Muscle of leg (tissue), 11 donors: Measurements from ENCODE around the gene DLX3. TPM values are rescaled to one million over a fixed set of nuclear protein-coding genes. Genes with fewer than 3 reads are reported as not detected.

Source experiments
- DNase-seq: peaks from one replicate; pipeline ENCODE4 v3.0.0; 2013
- H3K27ac ChIP-seq: one replicate; pipeline ENCODE4 v1.5.1; 2013; ENCODE audit warnings: mild to moderate bottlenecking, low read length, control low read depth
- H3K27me3 ChIP-seq: one replicate; pipeline ENCODE4 v1.6.1; 2013; ENCODE audit warnings: low read length; ENCODE audit not compliant: control insufficient read depth, insufficient read depth
- H3K36me3 ChIP-seq: one replicate; pipeline ENCODE4 v1.6.1; 2013; ENCODE audit warnings: low read length; ENCODE audit not compliant: control insufficient read depth, insufficient read depth
- H3K4me1 ChIP-seq: one replicate; pipeline ENCODE4 v1.6.1; 2013; ENCODE audit warnings: low read length; ENCODE audit not compliant: control insufficient read depth, insufficient read depth
- H3K4me3 ChIP-seq: one replicate; pipeline ENCODE4 v1.5.1; 2013; ENCODE audit warnings: low read length, control low read depth
- H3K9me3 ChIP-seq: replicated peaks from 2 replicates; pipeline ENCODE4 v1.6.1; 2013; ENCODE audit warnings: low read depth, low read length; ENCODE audit not compliant: control insufficient read depth
- WGBS: methylation state at CpG from one replicate; pipeline ENCODE4 v1.1.5; 2013; ENCODE audit warnings: missing lambda C conversion rate; ENCODE audit not compliant: insufficient coverage; 5-methylcytosine and 5-hydroxymethylcytosine counted together
- polyA plus RNA-seq, 8 donors: library from polyadenylated mRNA; unstranded; fragments of 120-200 nt; gene quantifications; one replicate each; pipeline versions ENCODE4 v1.2.1 to v1.2.3, GENCODE V29; 2013; ENCODE audit warnings: inconsistent platforms in 1 of 8, low replicate concordance in 1 of 8; ENCODE audit not compliant: insufficient read length in 8 of 8, insufficient read depth in 1 of 8
- total RNA-seq: library from RNA; stranded (reverse); fragments of 120-200 nt; gene quantifications from one replicate; pipeline ENCODE4 v1.2.4, GENCODE V29; 2013

The DLX3 gene
- total and polyA plus RNA-seq, 9 donors = 0.06 to 1.1 (median 0.11) TPM; not detected in 4

DNA sequence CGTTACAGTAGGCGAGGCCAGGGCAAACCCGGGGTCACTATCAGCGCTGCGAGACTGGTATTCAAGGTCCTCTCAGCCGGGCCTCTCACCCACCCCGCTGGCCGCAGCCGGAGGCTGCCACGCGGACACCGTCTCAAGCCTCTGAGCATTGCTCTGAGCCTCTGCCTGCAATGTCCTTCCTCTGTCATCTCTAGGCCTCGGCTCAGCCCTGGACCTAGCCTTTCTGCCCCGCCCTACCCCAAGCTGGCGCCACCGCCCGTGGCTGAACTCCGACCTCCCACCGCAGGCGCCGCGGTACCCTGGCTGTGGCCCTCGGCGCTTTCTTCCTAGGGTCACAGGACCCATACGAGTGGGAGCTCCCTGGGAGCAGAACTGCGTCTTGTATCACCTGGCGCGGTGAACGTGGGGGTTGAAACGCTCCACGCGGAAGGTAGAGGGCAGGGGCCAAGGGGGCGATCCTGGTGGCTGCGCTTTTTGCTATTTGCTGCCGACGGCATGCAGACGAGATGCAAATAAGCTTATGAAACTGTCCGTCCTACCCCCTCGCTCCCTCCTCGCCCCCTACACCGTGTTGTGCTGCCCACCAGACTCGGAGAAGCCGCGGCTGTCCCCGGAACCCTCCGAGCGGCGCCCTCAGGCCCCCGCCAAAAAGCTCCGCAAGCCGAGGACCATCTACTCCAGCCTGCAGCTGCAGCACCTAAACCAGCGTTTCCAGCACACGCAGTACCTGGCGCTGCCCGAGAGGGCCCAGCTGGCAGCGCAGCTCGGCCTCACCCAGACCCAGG is 22.3 kb downstream of the DLX3 start:
- no peak for DNase-seq
- H3K27me3 ChIP-seq = peaks cover 97% of the 10 kb centered on the region
- H3K4me3 ChIP-seq = no peak overlapping the region
- H3K4me1 ChIP-seq = peaks cover 33% of the 10 kb centered on the region
- no peaks in the 10 kb centered on the region for H3K9me3 ChIP-seq
- no peak overlapping the region for H3K27ac ChIP-seq
- H3K36me3 ChIP-seq = no peaks in the 10 kb centered on the region
- WGBS = 2% methylated on average over 54 of the region's 57 CpGs

DNA sequence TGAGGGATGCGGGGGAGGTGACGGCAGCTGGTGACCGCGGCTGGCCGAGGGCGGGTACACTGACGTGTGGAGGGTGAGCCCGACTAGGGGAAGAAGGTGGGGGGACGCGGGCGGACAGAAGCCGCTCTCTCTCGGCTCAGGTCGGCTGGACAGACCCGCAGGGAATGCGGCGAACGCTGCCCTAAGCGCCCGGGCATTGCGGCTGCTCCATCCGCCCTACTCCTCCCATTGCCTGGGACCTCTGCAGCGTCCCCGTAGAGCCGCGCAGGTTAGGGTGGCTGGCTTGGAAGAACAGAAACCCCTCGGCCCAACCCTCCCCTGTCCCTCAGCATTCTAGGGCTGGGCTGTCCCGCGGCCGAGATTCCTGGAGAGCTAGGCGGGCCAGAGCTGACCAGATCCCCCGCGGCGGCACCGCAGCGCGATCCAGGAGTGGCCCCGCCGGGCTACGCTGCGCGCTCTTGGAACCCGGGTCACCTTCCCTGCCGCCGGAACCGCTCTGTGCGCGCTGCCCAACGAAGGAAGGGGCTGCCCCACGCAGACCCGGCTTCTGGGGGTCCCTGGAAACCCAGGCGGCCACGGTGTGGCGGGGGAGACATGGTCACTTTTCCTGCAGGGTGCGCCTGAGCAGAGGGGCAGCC is 23.1 kb downstream of the DLX3 start:
- H3K27me3 ChIP-seq = peaks cover 97% of the 10 kb centered on the region
- H3K4me1 ChIP-seq = peaks cover 33% of the 10 kb centered on the region
- peak; percentile 11 for DNase-seq
- H3K9me3 ChIP-seq = no peaks in the 10 kb centered on the region
- under 1% methylated on average over 46 of the region's 55 CpGs for WGBS
- H3K4me3 ChIP-seq = no peak overlapping the region
- no peak overlapping the region for H3K27ac ChIP-seq
- no peaks in the 10 kb centered on the region for H3K36me3 ChIP-seq

DNA sequence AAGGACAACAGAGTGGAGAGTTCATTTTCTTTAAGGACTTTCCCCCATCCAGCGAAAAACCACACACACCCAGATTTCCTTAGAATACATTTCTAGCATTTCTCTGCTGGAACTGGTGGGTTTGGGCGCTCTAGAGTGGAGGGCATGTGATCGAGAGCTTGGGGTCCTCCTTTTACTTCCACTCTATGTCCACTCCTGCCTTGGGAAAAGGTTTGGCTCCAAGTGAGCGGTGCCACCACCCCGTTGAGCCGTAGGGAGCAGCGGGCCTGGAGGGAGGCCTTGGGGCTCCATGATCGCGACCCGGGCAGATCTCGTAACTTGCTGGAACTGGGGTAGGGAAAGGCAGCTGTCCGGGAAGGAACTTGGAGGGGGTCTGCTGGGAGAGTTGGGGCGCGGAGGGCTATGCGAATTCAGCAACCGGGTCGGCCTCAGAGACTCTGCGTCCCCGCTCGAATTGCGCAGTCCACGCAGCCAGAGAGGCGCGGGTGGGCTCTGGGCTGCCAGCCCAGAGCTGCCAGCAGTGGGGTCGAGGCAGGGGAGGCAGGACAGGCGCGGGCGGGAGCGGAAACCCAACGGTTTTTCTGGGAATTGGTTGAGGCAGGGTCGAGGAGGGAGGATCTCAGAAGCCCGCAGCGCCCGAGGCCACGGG is 23.7 kb downstream of the DLX3 start:
- no peak overlapping the region for H3K27ac ChIP-seq
- WGBS = 4% methylated on average over 29 of the region's 35 CpGs
- no peak for DNase-seq
- H3K4me1 ChIP-seq = peaks cover 33% of the 10 kb centered on the region
- peaks cover 97% of the 10 kb centered on the region for H3K27me3 ChIP-seq
- no peaks in the 10 kb centered on the region for H3K36me3 ChIP-seq
- no peaks in the 10 kb centered on the region for H3K9me3 ChIP-seq
- H3K4me3 ChIP-seq = no peak overlapping the region

DNA sequence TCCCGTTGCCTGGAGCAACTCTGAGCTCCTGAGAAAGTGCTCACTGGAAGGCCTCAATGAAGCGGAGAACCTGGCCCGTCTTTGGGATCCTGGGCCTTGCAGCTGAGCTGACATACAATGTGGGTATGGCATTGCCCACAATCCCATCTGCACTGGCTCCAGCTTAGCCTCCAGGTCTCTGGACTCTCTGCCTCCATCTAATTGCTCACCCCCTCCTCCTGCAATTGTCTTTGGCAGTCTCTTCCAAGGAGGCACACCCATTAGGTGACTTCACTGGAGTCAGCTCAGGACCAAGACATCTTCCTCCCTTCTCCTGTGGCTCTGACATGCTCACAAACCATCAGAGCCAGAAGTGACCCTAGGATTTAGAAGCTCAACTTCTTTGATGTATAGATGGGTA is 24.5 kb downstream of the DLX3 start:
- H3K27ac ChIP-seq = no peak overlapping the region
- no peaks in the 10 kb centered on the region for H3K9me3 ChIP-seq
- no peak for DNase-seq
- H3K4me1 ChIP-seq = peaks cover 33% of the 10 kb centered on the region
- no peak overlapping the region for H3K4me3 ChIP-seq
- 44% methylated on average over 3 of the region's 3 CpGs for WGBS
- H3K27me3 ChIP-seq = peaks cover 97% of the 10 kb centered on the region
- no peaks in the 10 kb centered on the region for H3K36me3 ChIP-seq

DNA sequence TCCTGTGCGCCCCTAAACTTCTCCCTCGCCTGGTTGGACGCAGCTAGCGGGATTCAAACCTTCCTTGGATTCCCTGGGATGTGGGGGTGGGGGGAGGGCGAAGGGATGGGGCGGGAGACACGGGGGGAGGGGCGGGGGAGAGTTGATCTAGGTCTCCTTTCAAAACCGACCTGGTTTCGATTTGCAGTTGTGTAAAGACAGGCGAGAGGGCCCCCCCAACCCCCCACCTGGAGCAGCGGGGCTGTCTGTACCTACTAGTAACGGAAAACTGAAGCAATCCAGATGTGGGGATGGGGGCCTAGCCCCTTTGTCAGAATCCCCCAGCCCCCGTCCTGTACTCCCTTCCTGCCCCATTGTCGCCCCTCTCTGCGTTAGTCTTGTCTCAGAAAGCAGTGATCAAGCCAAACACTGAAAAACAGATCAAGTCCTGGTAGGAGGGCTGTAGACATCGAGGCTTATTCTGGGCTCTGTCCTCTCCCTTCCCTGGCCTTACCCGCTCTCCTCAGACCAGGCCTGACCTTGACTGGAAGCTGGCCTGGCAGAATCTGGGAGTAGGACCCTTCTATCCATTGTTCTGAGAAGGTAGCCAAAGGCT is 25.1 kb downstream of the DLX3 start:
- WGBS = 11% methylated on average over 4 of the region's 18 CpGs
- H3K4me3 ChIP-seq = no peak overlapping the region
- no peak overlapping the region for H3K27ac ChIP-seq
- no peaks in the 10 kb centered on the region for H3K9me3 ChIP-seq
- peaks cover 97% of the 10 kb centered on the region for H3K27me3 ChIP-seq
- peaks cover 35% of the 10 kb centered on the region for H3K4me1 ChIP-seq
- no peaks in the 10 kb centered on the region for H3K36me3 ChIP-seq
- no peak for DNase-seq

DNA sequence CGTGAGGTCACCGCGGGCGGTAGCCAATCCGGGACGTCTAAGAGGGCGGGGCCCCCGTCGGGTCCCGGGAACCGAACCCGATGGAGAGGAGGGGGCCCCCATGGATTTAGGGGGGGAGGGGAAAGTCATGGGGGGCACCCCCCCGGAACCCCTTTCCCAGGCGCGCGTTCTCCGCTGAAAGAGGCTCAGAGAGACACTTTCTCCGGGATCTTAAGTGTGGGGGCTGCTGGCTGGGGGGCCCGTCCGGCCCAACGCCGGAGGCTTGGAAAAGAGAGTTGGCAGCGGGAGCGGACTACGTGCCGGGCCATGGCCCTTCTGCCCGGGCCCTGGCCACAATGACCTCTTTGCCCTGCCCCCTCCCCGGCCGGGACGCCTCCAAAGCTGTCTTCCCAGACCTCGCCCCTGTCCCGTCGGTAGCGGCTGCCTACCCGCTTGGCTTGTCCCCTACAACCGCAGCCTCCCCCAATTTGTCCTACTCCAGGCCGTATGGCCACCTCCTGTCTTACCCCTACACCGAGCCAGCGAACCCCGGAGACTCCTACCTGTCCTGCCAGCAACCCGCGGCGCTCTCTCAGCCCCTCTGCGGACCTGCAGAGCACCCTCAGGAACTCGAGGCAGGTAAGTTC is 25.8 kb downstream of the DLX3 start, which contains the start of gene DLX4:
TSS of gene DLX4 (plus strand) at position 57 of the 626 bp plus-strand sequence. CDS start at position 336, 279 bp downstream.
- under 1% methylated on average over 40 of the region's 45 CpGs for WGBS
- Histone ChIP-seq H3K4me1 (peaks cover 41% of the 10 kb centered on the region), H3K27ac (no peak within 1 kb of the TSS), H3K27me3 (peaks cover 97% of the 10 kb centered on the region), H3K9me3 (no peaks in the 10 kb centered on the region), H3K4me3 (peak within 1 kb of the TSS; percentile 38), H3K36me3 (no peaks in the 10 kb centered on the region)
- DNase-seq = no peak

DNA sequence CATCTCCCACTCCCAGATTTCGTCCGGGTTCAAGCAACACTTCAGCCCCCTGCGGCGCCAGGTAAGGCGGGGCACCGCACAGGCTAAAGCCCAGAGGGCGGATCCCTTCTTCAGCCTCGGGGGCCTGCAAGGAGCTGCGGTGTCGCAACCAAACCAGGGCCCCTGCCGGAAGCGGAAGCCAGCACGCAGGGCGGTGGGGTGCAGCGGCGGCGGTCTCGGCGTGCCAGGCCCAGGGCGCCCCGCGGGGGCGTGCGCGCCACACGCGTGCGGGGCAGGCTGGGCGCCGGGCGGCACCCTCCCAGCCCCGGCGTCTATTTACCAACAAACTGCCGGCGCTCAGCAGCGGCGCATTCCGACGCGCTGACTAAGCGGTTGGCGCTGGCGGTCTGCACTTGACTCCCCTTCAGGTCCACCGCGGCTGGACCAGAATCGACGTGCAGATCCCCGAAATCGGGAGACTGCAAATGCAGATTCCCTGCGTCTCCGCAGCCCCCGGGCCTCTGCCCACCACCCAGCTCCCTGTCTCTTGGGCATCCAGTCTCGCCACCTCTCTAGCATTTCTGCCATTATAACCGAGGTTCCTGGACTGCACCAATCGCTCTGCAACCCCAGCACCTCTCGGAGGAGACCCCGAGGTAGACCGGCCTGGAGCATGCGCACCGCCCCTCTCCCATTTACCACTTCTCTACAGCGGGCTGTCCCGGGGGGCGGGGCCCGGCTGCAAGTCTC is 26.5 kb downstream of the DLX3 start:
- under 1% methylated on average over 59 of the region's 64 CpGs for WGBS
- Histone ChIP-seq H3K27ac (no peak overlapping the region), H3K4me1 (peaks cover 47% of the 10 kb centered on the region), H3K9me3 (no peaks in the 10 kb centered on the region), H3K4me3 (peak overlapping the region; percentile 38), H3K27me3 (peaks cover 97% of the 10 kb centered on the region), H3K36me3 (no peaks in the 10 kb centered on the region)
- DNase-seq = peak; percentile 65

DNA sequence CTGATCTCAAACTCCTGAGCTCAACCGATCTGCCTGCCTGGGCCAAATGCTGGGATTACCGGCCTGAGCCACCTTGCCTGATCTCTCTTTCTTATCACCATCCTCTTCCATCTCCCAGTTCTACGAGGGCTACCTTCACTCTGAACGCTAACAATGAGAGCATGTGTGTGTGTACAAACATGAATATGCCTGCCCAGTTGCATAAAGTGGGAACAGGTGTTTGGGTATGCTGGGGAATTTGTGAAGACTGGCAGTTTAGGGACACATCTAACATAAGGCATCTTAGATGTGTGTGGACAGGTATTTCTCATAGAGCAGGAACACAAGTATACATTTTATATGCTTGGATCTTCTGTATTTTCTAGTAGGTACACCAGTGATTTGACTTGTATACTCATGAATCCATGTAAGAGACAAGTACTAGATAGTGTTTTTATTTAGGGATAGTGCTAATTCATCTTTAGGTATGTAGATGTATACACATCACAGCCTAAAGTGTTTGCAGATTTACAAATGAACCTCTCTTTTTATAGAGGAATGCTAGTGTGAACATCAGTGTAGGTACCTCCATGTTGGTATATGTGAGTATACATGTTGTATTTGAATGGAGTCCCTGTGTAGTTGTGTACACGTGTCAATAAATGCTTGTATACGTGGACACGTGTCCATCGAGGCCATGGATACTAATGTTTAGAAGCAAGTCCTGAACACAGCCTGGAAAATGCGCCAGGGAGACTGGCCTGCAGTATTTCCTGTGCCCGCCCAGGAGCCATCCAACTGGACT is 27.2 kb downstream of the DLX3 start:
- peaks cover 47% of the 10 kb centered on the region for H3K4me1 ChIP-seq
- WGBS = 3% methylated on average over 4 of the region's 10 CpGs
- no peak for DNase-seq
- H3K27ac ChIP-seq = no peak overlapping the region
- peak overlapping the region; percentile 13 for H3K4me3 ChIP-seq
- H3K36me3 ChIP-seq = no peaks in the 10 kb centered on the region
- no peaks in the 10 kb centered on the region for H3K9me3 ChIP-seq
- H3K27me3 ChIP-seq = peaks cover 97% of the 10 kb centered on the region

DNA sequence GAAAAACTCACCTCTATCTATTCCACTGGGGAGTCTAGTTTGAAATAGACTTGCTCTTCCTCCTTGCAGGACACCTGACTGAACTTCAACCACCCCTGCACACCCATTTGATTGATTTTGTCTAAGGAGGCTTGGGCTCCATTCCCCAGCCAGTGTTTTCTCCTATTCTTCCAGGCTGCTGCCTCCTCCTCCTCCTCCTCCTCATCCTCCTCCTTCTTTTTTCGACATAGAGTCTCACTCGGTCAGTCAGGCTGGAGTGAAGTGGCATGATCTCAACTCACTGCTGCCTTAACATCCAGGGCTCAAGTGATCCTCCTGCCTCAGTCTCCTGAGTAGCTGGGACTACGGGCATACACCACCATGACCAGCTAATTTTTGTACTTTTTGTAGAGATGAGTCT is 27.8 kb downstream of the DLX3 start:
- no peaks in the 10 kb centered on the region for H3K9me3 ChIP-seq
- no peak for DNase-seq
- H3K27ac ChIP-seq = no peak overlapping the region
- no peak overlapping the region for H3K4me3 ChIP-seq
- WGBS = 14% methylated on average over 2 of the region's 3 CpGs
- peaks cover 41% of the 10 kb centered on the region for H3K4me1 ChIP-seq
- peaks cover 97% of the 10 kb centered on the region for H3K27me3 ChIP-seq
- H3K36me3 ChIP-seq = no peaks in the 10 kb centered on the region
